Measurements from ENCODE around the gene TENM4.

DNA sequence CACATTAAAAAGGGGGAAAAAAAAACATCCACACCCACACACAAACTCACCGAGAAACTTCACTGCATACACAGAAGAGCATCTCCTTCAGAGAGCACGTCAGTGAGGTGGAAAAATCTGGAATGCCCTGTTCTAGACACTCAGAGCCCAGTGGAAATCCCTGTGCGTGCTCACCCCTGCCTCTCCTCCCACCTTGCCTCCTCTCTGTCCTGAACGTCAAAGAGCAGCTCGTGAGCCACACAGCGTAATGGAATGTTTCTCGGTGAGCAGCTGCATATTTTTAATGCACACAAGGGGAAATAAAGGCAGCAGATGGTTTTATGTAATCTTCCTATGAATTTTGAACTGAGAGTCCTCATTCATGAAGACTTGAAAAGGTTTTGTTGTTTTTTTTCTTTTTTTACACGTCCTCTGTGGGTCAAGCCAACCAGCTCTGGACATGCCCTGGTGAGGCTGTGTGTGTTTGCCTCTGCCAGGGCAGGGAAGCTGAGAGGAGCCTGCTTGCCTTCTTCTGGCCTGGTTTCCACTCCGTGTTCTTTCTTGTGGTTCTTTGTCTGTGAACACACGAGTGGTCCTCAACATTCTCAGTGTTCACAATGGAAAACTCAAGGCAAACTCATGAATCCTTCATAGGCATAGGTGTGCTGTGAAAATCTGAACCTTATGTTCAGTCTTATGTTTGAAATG is 219.2 kb downstream of the TENM4 start:
- TF ChIP-seq POLR2AphosphoS5 (IDR thresholded peaks at IDR 0.05; ENCODE audit: low read depth, low read length) (no peak), SIN3A (IDR thresholded peaks at IDR 0.05; ENCODE audit: borderline replicate concordance, insufficient read depth, low read depth, low read length) (no peak), TCF7L2 (IDR thresholded peaks at IDR 0.05; ENCODE audit: low read depth, low read length) (no peak)
- TF ChIP-seq, protein P1, sequence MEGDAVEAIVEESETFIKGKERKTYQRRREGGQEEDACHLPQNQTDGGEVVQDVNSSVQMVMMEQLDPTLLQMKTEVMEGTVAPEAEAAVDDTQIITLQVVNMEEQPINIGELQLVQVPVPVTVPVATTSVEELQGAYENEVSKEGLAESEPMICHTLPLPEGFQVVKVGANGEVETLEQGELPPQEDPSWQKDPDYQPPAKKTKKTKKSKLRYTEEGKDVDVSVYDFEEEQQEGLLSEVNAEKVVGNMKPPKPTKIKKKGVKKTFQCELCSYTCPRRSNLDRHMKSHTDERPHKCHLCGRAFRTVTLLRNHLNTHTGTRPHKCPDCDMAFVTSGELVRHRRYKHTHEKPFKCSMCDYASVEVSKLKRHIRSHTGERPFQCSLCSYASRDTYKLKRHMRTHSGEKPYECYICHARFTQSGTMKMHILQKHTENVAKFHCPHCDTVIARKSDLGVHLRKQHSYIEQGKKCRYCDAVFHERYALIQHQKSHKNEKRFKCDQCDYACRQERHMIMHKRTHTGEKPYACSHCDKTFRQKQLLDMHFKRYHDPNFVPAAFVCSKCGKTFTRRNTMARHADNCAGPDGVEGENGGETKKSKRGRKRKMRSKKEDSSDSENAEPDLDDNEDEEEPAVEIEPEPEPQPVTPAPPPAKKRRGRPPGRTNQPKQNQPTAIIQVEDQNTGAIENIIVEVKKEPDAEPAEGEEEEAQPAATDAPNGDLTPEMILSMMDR (IDR thresholded peaks at IDR 0.05): no peak
- TF ChIP-seq, protein P2, sequence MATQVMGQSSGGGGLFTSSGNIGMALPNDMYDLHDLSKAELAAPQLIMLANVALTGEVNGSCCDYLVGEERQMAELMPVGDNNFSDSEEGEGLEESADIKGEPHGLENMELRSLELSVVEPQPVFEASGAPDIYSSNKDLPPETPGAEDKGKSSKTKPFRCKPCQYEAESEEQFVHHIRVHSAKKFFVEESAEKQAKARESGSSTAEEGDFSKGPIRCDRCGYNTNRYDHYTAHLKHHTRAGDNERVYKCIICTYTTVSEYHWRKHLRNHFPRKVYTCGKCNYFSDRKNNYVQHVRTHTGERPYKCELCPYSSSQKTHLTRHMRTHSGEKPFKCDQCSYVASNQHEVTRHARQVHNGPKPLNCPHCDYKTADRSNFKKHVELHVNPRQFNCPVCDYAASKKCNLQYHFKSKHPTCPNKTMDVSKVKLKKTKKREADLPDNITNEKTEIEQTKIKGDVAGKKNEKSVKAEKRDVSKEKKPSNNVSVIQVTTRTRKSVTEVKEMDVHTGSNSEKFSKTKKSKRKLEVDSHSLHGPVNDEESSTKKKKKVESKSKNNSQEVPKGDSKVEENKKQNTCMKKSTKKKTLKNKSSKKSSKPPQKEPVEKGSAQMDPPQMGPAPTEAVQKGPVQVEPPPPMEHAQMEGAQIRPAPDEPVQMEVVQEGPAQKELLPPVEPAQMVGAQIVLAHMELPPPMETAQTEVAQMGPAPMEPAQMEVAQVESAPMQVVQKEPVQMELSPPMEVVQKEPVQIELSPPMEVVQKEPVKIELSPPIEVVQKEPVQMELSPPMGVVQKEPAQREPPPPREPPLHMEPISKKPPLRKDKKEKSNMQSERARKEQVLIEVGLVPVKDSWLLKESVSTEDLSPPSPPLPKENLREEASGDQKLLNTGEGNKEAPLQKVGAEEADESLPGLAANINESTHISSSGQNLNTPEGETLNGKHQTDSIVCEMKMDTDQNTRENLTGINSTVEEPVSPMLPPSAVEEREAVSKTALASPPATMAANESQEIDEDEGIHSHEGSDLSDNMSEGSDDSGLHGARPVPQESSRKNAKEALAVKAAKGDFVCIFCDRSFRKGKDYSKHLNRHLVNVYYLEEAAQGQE (IDR thresholded peaks at IDR 0.05; ENCODE audit: insufficient read depth in 1 of 2, low read depth in 2 of 2, low read length in 1 of 2): no peak
